GM12878 (cell line): ENCODE measurements around the gene OTUD3. TPM values are rescaled to one million over a fixed set of nuclear protein-coding genes. Genes with fewer than 3 reads are reported as not detected.

Experiments used
- IKZF1 ChIP-seq: fragments of 450-650 bp; conservative IDR thresholded peaks from 2 replicates; pipeline ENCODE4 v1.6.1; 2017; ENCODE audit warnings: antibody characterized with exemption, mild to moderate bottlenecking
- LARP7 ChIP-seq: fragments of 450-650 bp; IDR thresholded peaks from 2 replicates; pipeline ENCODE4 v1.6.1; 2017; ENCODE audit warnings: mild to moderate bottlenecking
- MYC ChIP-seq: IDR thresholded peaks from 2 replicates; pipeline ENCODE4 v1.6.1; 2011; ENCODE audit warnings: mild to moderate bottlenecking, low read length, moderate library complexity, inconsistent platforms; ENCODE audit not compliant: insufficient read depth, insufficient replicate concordance, insufficient read length, severe bottlenecking
- NRF1 ChIP-seq: conservative IDR thresholded peaks from 2 replicates; pipeline ENCODE4 v1.6.1; 2011; ENCODE audit warnings: mild to moderate bottlenecking, low read depth, low read length, improper control_type of control experiment
- PAX8 ChIP-seq: fragments of 450-650 bp; IDR thresholded peaks from 2 replicates; pipeline ENCODE4 v1.6.1; 2017; ENCODE audit warnings: mild to moderate bottlenecking, moderate library complexity
- PML ChIP-seq: IDR thresholded peaks from 2 replicates; pipeline ENCODE4 v1.6.1; 2012; ENCODE audit warnings: low read length, inconsistent platforms
- SMC3 ChIP-seq: IDR thresholded peaks from 2 replicates; pipeline ENCODE4 v1.6.1; 2011; ENCODE audit warnings: low read length, improper control_type of control experiment, borderline replicate concordance
- SRF ChIP-seq, 2 experiments: IDR thresholded peaks; 2 replicates each; pipeline ENCODE4 v1.6.1; 2011; ENCODE audit warnings: low read depth in 2 of 2, low read length in 2 of 2, mild to moderate bottlenecking in 1 of 2, moderate library complexity in 1 of 2
- ZBED1 ChIP-seq: IDR thresholded peaks from 2 replicates; pipeline ENCODE4 v1.6.1; 2016; ENCODE audit warnings: borderline replicate concordance
- ZBTB11 ChIP-seq: fragments of 450-650 bp; formaldehyde crosslinking; IDR thresholded peaks from 2 replicates; pipeline ENCODE4 v1.5.0; 2022; ENCODE audit warnings: mild to moderate bottlenecking, missing genetic modification characterization
- ZNF207 ChIP-seq: fragments of 450-650 bp; IDR thresholded peaks from 2 replicates; pipeline ENCODE4 v1.6.1; 2014; ENCODE audit warnings: antibody characterized with exemption, mild to moderate bottlenecking, borderline replicate concordance
- ZNF24 ChIP-seq: fragments of 450-650 bp; IDR thresholded peaks from 2 replicates; pipeline ENCODE4 v1.6.1; 2017; ENCODE audit warnings: antibody characterized with exemption, mild to moderate bottlenecking
- ZNF622 ChIP-seq: fragments of 450-650 bp; IDR thresholded peaks from 2 replicates; pipeline ENCODE4 v1.6.1; 2017; ENCODE audit warnings: mild to moderate bottlenecking, inconsistent platforms
- ZNF687 ChIP-seq: fragments of 450-650 bp; IDR thresholded peaks from 2 replicates; pipeline ENCODE4 v1.6.1; 2017; ENCODE audit warnings: mild to moderate bottlenecking, moderate library complexity
- polyA plus RNA-seq, 11 experiments: library from polyadenylated mRNA; depleted of rRNA in 4 of 11; unstranded in 6 of 11; stranded (reverse) in 5 of 11; fragments of >200 nt; fragmentation: Nextera tagmentation in 4 of 11; fragmentation: Illumina TruSeq in 1 of 11; extraction: Ambion mirVana in 4 of 11; extraction: Trizol in 1 of 11; gene quantifications; 1 replicate in 1 of 11; 2 replicates in 10 of 11; pipeline versions ENCODE4 v1.2.1 to v1.2.3, GENCODE V29; 2011 to 2016; ENCODE audit warnings: inconsistent platforms in 2 of 11, missing spikeins in 2 of 11, low read depth in 1 of 11
- total RNA-seq, 4 experiments: library from RNA; depleted of rRNA in 3 of 4; stranded (reverse); fragments of >200 nt in 3 of 4; fragmentation: Illumina TruSeq in 1 of 4; extraction: Trizol in 1 of 4; gene quantifications; 2 replicates each; pipeline versions ENCODE4 v1.2.1 to v1.2.3, GENCODE V29; 2013 to 2021
- TF ChIP-seq, protein P1 (sequence below): IDR thresholded peaks from 2 replicates; pipeline ENCODE4 v1.6.1; 2012; ENCODE audit warnings: low read depth, low read length, improper control_type of control experiment
- TF ChIP-seq, protein P2 (sequence below): fragments of 450-650 bp; IDR thresholded peaks from 2 replicates; pipeline ENCODE4 v1.6.1; 2016; ENCODE audit warnings: mild to moderate bottlenecking, moderate library complexity, borderline replicate concordance

The OTUD3 gene
- total and polyA plus RNA-seq, 10 of the 15 experiments (the other 5 are each of a cell fraction or from before 2014, with no cell fraction given), result 0.77 to 8.9 (median 4.8) TPM

DNA sequence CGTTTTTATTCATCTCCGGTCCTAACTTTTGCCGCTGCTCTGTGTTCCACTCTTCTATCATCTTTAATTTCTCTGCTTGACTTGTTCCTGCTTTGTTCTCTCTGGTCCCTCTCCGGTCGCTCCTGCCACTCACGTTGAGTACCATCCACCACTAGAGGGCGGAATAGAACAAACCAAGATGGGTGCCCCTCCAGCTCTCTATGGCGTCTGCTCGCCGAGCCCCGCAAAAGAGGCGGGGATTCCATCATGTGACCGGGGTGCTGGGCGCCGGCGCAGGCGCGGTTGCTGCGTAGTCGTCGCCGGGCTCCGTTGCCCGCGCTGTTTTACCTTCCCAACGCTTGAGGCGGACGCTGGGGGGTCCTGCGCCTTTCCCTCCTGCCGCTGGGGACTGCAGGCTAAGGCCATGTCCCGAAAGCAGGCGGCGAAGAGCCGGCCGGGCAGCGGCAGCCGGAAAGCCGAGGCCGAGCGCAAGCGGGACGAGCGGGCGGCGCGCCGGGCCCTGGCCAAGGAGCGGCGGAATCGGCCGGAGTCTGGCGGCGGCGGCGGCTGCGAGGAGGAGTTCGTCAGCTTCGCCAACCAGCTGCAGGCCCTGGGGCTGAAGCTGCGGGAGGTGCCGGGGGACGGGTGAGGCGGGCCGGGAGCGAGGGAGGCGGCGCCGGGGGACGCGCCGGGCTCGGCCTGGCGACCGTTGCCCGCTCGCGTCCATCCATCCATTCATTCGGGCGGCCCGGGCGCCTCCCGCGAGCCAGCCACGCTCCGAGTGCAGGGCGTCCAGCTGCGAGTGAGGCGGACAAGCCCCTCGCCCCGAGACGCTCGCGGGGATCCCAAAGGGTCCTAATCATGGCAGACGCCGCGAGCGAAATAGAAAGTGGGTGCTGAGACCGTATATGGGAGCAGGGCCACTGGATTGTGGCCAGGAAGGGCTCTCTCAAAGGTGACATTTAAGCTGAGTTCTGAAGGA lies at the start of gene OTUD3 (continued):
- TF ChIP-seq ZBTB11 (CRISPR knock-in tag) (no peak), ZNF622 (no peak), ZBED1 (no peak), NRF1 (peak; percentile 81), LARP7 (peak; percentile 95), MYC (no peak), ZNF24 (no peak), ZNF687 (peak; percentile 72), ZNF207 (peak; percentile 40; the same call in 1 of the 2 replicates), IKZF1 (peak; percentile 78), PAX8 (no peak), SMC3 (peak; percentile 37; the same call in 1 of the 2 replicates), SRF (IDR thresholded peaks at IDR 0.05; ENCODE audit: low read depth in 2 of 2, low read length in 2 of 2) (no peak), PML (0 out of 2 replicates have a peak, but pooled peaks have one; percentile 27)
- TF ChIP-seq, protein P1, sequence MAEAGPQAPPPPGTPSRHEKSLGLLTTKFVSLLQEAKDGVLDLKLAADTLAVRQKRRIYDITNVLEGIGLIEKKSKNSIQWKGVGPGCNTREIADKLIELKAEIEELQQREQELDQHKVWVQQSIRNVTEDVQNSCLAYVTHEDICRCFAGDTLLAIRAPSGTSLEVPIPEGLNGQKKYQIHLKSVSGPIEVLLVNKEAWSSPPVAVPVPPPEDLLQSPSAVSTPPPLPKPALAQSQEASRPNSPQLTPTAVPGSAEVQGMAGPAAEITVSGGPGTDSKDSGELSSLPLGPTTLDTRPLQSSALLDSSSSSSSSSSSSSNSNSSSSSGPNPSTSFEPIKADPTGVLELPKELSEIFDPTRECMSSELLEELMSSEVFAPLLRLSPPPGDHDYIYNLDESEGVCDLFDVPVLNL, result no peak
- TF ChIP-seq, protein P2, sequence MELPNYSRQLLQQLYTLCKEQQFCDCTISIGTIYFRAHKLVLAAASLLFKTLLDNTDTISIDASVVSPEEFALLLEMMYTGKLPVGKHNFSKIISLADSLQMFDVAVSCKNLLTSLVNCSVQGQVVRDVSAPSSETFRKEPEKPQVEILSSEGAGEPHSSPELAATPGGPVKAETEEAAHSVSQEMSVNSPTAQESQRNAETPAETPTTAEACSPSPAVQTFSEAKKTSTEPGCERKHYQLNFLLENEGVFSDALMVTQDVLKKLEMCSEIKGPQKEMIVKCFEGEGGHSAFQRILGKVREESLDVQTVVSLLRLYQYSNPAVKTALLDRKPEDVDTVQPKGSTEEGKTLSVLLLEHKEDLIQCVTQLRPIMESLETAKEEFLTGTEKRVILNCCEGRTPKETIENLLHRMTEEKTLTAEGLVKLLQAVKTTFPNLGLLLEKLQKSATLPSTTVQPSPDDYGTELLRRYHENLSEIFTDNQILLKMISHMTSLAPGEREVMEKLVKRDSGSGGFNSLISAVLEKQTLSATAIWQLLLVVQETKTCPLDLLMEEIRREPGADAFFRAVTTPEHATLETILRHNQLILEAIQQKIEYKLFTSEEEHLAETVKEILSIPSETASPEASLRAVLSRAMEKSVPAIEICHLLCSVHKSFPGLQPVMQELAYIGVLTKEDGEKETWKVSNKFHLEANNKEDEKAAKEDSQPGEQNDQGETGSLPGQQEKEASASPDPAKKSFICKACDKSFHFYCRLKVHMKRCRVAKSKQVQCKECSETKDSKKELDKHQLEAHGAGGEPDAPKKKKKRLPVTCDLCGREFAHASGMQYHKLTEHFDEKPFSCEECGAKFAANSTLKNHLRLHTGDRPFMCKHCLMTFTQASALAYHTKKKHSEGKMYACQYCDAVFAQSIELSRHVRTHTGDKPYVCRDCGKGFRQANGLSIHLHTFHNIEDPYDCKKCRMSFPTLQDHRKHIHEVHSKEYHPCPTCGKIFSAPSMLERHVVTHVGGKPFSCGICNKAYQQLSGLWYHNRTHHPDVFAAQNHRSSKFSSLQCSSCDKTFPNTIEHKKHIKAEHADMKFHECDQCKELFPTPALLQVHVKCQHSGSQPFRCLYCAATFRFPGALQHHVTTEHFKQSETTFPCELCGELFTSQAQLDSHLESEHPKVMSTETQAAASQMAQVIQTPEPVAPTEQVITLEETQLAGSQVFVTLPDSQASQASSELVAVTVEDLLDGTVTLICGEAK, result no peak
